H1 (cell line): Measurements from ENCODE around the gene PXMP4. TPM values are rescaled to one million over a fixed set of nuclear protein-coding genes. Genes with fewer than 3 reads are reported as not detected.

Experiments
- CTCF ChIA-PET: fragments of 300-600 bp; sonication (Branson Sonifier 250); formaldehyde crosslinking; loops from one replicate; lab custom pipeline; 2021; ENCODE audit not compliant: partially characterized antibody; lab: Charles Lee
- POLR2A ChIA-PET: fragments of 300-600 bp; sonication (Branson Sonifier 250); formaldehyde crosslinking; loops from one replicate; lab custom pipeline; 2021; ENCODE audit warnings: inconsistent platforms; ENCODE audit not compliant: partially characterized antibody; lab: Charles Lee
- DNase-seq, 2 experiments: peaks; one replicate each; pipeline versions ENCODE4 v3.0.0 to v3.0.0-alpha.2; 2010 to 2022; ENCODE audit warnings: low spot score in 2 of 2, low read depth in 1 of 2, mixed read lengths in 1 of 2
- FAIRE-seq: peaks from 2 replicates; lab custom pipeline; 2011; peaks lifted over from hg19 to GRCh38; lab: Jason Lieb, UNC
- H2AFZ ChIP-seq: 2 replicates; pipeline ENCODE4 v1.8.1; 2012; ENCODE audit warnings: low read length, inconsistent platforms
- H2AK5ac ChIP-seq: 2 replicates; pipeline ENCODE4 v1.6.1; 2013; ENCODE audit warnings: low read depth, low read length
- H2BK120ac ChIP-seq: replicated peaks from 2 replicates; pipeline ENCODE3; 2013; ENCODE audit warnings: low read depth, low read length, inconsistent platforms
- H2BK12ac ChIP-seq: 2 replicates; pipeline ENCODE4 v1.6.1; 2013; ENCODE audit warnings: low read depth, low read length
- H2BK15ac ChIP-seq: 2 replicates; pipeline ENCODE4 v1.6.1; 2013; ENCODE audit warnings: low read length
- H2BK20ac ChIP-seq: 2 replicates; pipeline ENCODE4 v1.6.1; 2013; ENCODE audit warnings: low read length
- H2BK5ac ChIP-seq: 2 replicates; pipeline ENCODE4 v1.6.1; 2013; ENCODE audit warnings: low read depth, low read length
- H3K14ac ChIP-seq: 2 replicates; pipeline ENCODE4 v1.6.1; 2013; ENCODE audit warnings: inconsistent platforms; ENCODE audit not compliant: insufficient read length
- H3K18ac ChIP-seq: 2 replicates; pipeline ENCODE4 v1.6.1; 2013; ENCODE audit warnings: low read length; ENCODE audit errors: extremely low read depth
- H3K23ac ChIP-seq: 2 replicates; pipeline ENCODE4 v1.6.1; 2013; ENCODE audit warnings: inconsistent platforms; ENCODE audit not compliant: insufficient read length
- H3K23me2 ChIP-seq: 2 replicates; pipeline ENCODE4 v1.6.1; 2013; ENCODE audit warnings: low read depth, low read length
- H3K27ac ChIP-seq: 2 replicates; pipeline ENCODE4 v1.6.1; 2011; ENCODE audit warnings: low read depth, low read length, inconsistent platforms
- H3K27me3 ChIP-seq, 4 experiments: replicated peaks in 1 of 4; 1 replicate in 1 of 4; 2 replicates in 3 of 4; pipeline versions ENCODE4 v1.6.1 to v1.8.1; 2011 to 2013; ENCODE audit warnings: low read length in 3 of 4, mild to moderate bottlenecking in 3 of 4, inconsistent platforms in 2 of 4, mixed read lengths in 2 of 4, moderate library complexity in 1 of 4; ENCODE audit not compliant: control insufficient read depth in 3 of 4, insufficient read depth in 3 of 4; ENCODE audit errors: extremely low read depth in 1 of 4
- H3K36me3 ChIP-seq, 4 experiments: 2 replicates each; pipeline versions ENCODE4 v1.6.1 to v1.8.1; 2011 to 2013; ENCODE audit warnings: mild to moderate bottlenecking in 4 of 4, low read length in 3 of 4, moderate library complexity in 2 of 4, control low read depth in 1 of 4, inconsistent platforms in 1 of 4; ENCODE audit not compliant: insufficient read depth in 4 of 4, control insufficient read depth in 2 of 4
- H3K4ac ChIP-seq: replicated peaks from 2 replicates; pipeline ENCODE3; 2013; ENCODE audit warnings: low read length, low read depth, mixed read lengths, inconsistent platforms; ENCODE audit not compliant: insufficient read length
- H3K4me1 ChIP-seq, 4 experiments: replicated peaks in 1 of 4; 1 replicate in 1 of 4; 2 replicates in 3 of 4; pipeline versions ENCODE4 v1.6.1 to v1.8.1; 2011 to 2013; ENCODE audit warnings: low read length in 3 of 4, inconsistent platforms in 2 of 4, mixed read lengths in 1 of 4; ENCODE audit not compliant: insufficient read depth in 4 of 4, control insufficient read depth in 3 of 4
- H3K4me2 ChIP-seq, 2 experiments: 2 replicates each; pipeline versions ENCODE4 v1.6.1 to v1.8.1; 2011 to 2013; ENCODE audit warnings: low read depth in 2 of 2, low read length in 2 of 2, control low read depth in 1 of 2, inconsistent platforms in 1 of 2, mild to moderate bottlenecking in 1 of 2; ENCODE audit not compliant: insufficient read depth in 1 of 2
- H3K4me3 ChIP-seq, 4 experiments: fragments of 200-600, 300-600 bp in 1 of 4; sonication (generic), shearing (Covaris generic), sonication (Bioruptor Twin) in 1 of 4; 2 replicates each; pipeline versions ENCODE4 v1.5.1 to v1.8.1; 2011 to 2016; ENCODE audit warnings: low read length in 4 of 4, low read depth in 3 of 4, control low read depth in 2 of 4, inconsistent platforms in 2 of 4, mild to moderate bottlenecking in 2 of 4, mixed read lengths in 1 of 4, moderate library complexity in 1 of 4; ENCODE audit not compliant: insufficient read depth in 2 of 4; ENCODE audit errors: extremely low read depth in 1 of 4
- H3K56ac ChIP-seq: replicated peaks from 2 replicates; pipeline ENCODE3; 2013; ENCODE audit warnings: low read depth, mild to moderate bottlenecking, mixed read lengths, low read length, inconsistent platforms; ENCODE audit not compliant: insufficient read length
- H3K79me1 ChIP-seq: 2 replicates; pipeline ENCODE4 v1.6.1; 2013; ENCODE audit warnings: low read depth, low read length, control low read depth
- H3K79me2 ChIP-seq, 2 experiments: 2 replicates each; pipeline versions ENCODE4 v1.6.1 to v1.8.1; 2012 to 2013; ENCODE audit warnings: low read length in 2 of 2, mild to moderate bottlenecking in 2 of 2, inconsistent platforms in 1 of 2; ENCODE audit not compliant: insufficient read depth in 2 of 2, control insufficient read depth in 1 of 2
- H3K9ac ChIP-seq, 4 experiments: replicated peaks in 1 of 4; 1 replicate in 1 of 4; 2 replicates in 3 of 4; pipeline versions ENCODE4 v1.6.1 to v1.8.1; 2011 to 2013; ENCODE audit warnings: low read depth in 3 of 4, low read length in 3 of 4, control low read depth in 2 of 4, mild to moderate bottlenecking in 2 of 4, moderate library complexity in 2 of 4, inconsistent platforms in 1 of 4; ENCODE audit errors: extremely low read depth in 1 of 4
- H3K9me3 ChIP-seq, 2 experiments: 2 replicates each; pipeline versions ENCODE4 v1.6.1 to v1.8.1; 2012 to 2013; ENCODE audit warnings: mild to moderate bottlenecking in 2 of 2, moderate library complexity in 2 of 2, control low read depth in 1 of 2, inconsistent platforms in 1 of 2, low read depth in 1 of 2, low read length in 1 of 2, mixed read lengths in 1 of 2; ENCODE audit not compliant: insufficient read depth in 2 of 2
- H4K20me1 ChIP-seq, 2 experiments: replicated peaks in 1 of 2; 2 replicates each; pipeline versions ENCODE3 to v1.8.1; 2011 to 2013; ENCODE audit warnings: inconsistent platforms in 2 of 2, low read length in 2 of 2, mild to moderate bottlenecking in 1 of 2; ENCODE audit not compliant: insufficient read depth in 2 of 2, control insufficient read depth in 1 of 2
- H4K5ac ChIP-seq: 2 replicates; pipeline ENCODE4 v1.6.1; 2013; ENCODE audit warnings: low read length, low read depth, mixed read lengths, inconsistent platforms; ENCODE audit not compliant: insufficient read length
- H4K8ac ChIP-seq: 2 replicates; pipeline ENCODE4 v1.8.0; 2013; ENCODE audit warnings: mild to moderate bottlenecking, moderate library complexity, low read length, inconsistent platforms; ENCODE audit not compliant: insufficient read depth; ENCODE audit errors: extremely low read depth
- H4K91ac ChIP-seq: replicated peaks from 2 replicates; pipeline ENCODE3; 2013; ENCODE audit warnings: low read length, mixed read lengths, inconsistent platforms; ENCODE audit not compliant: insufficient read length
- ASH2L ChIP-seq: fragments of 200-600, 300-600 bp; sonication (generic); IDR thresholded peaks from one replicate; pipeline ENCODE4 v1.7.1; 2017; ENCODE audit warnings: low read length
- BACH1 ChIP-seq: IDR thresholded peaks from 2 replicates; pipeline ENCODE4 v1.6.1; 2012; ENCODE audit warnings: low read length, improper control_type of control experiment
- CREB1 ChIP-seq: IDR thresholded peaks from 2 replicates; pipeline ENCODE4 v1.6.1; 2012; ENCODE audit warnings: inconsistent platforms
- KDM1A ChIP-seq: fragments of 200-600, 300-600 bp; sonication (generic); IDR thresholded peaks from 2 replicates; pipeline ENCODE4 v1.7.1; 2016; ENCODE audit warnings: mild to moderate bottlenecking, low read length, borderline replicate concordance
- NANOG ChIP-seq: IDR thresholded peaks from 2 replicates; pipeline ENCODE4 v1.6.1; 2011; ENCODE audit warnings: low read length, low read depth, mild to moderate bottlenecking, inconsistent platforms; ENCODE audit not compliant: insufficient read depth, poor library complexity, severe bottlenecking
- TAF1 ChIP-seq: IDR thresholded peaks from 2 replicates; pipeline ENCODE4 v1.6.1; 2011; ENCODE audit warnings: mild to moderate bottlenecking, low read depth, low read length
- WGBS, 2 experiments: shearing (Covaris generic) in 1 of 2; methylation state at CpG; one replicate each; pipeline versions ENCODE4 v1.1.6 to v1.1.7; 2013 to 2015; ENCODE audit warnings: low lambda C conversion rate in 2 of 2, mixed read lengths in 2 of 2, inconsistent platforms in 1 of 2, low coverage in 1 of 2, missing lambda C conversion rate in 1 of 2; ENCODE audit not compliant: insufficient replicate concordance in 2 of 2, insufficient coverage in 1 of 2, insufficient read length in 1 of 2; ENCODE audit errors: extremely low coverage in 1 of 2, missing lambda C conversion rate in 1 of 2; 5-methylcytosine and 5-hydroxymethylcytosine counted together
- polyA plus RNA-seq, 7 experiments: library from polyadenylated mRNA; depleted of rRNA in 3 of 7; stranded (reverse) in 5 of 7; unstranded in 2 of 7; fragments of >200 nt in 5 of 7; fragments of 200-250 nt in 2 of 7; gene quantifications; 1 replicate in 5 of 7; 2 replicates in 1 of 7; 4 replicates in 1 of 7; pipeline versions ENCODE4 v1.2.1 to v1.2.3, GENCODE V29; 2011 to 2013; ENCODE audit warnings: missing spikeins in 2 of 7, mixed read lengths in 2 of 7
- total RNA-seq: library from RNA; stranded (reverse); fragmentation: NEBNext Ultra II Directional; extraction: Animal tissue kit (Norgen Biotek cat#: 25700); gene quantifications from 2 replicates; pipeline ENCODE4 v1.2.1, GENCODE V29; 2021

The PXMP4 gene
- total and polyA plus RNA-seq, 2 of the 8 experiments (the other 6 are each of a cell fraction or from before 2014, with no cell fraction given), result 3.3 to 3.4 TPM

GRCh38 chr20:33709905-33710541, 10.1 kb downstream of the PXMP4 start:
- no peaks in the 10 kb centered on the region; a peak in 1 of 8 replicates for H3K36me3 ChIP-seq
- CTCF ChIA-PET, result interaction anchor here (2.0 kb wide), 1 partner anchor 17 kb away, joined by 6 read pairs; no protein-coding TSS in a partner anchor
- H3K14ac ChIP-seq, result no peak overlapping the region
- 0 out of 2 replicates have a peak overlapping the region, but pooled peaks have one; percentile 75 for H2BK12ac ChIP-seq
- no peak overlapping the region for H3K18ac ChIP-seq
- peak overlapping the region in 1 of 4 experiments; percentile 25; a peak in 3 of 8 replicates for H3K4me3 ChIP-seq
- H2BK120ac ChIP-seq, result no peak overlapping the region
- H4K5ac ChIP-seq, result no peak overlapping the region
- no peaks in the 10 kb centered on the region for H3K27me3 ChIP-seq
- POLR2A ChIA-PET, result interaction anchor here (0.8 to 1.5 kb wide), 4 partner anchors 9 to 30 kb away, joined by 3 to 6 read pairs (median 4); partner anchors contain the start of gene PXMP4
- H4K91ac ChIP-seq, result no peak overlapping the region
- H3K9me3 ChIP-seq, result no peaks in the 10 kb centered on the region
- H3K79me1 ChIP-seq, result no peaks in the 10 kb centered on the region
- peak overlapping the region; percentile 72 for H2BK15ac ChIP-seq
- no peak overlapping the region for H3K9ac ChIP-seq
- no peak overlapping the region for H3K27ac ChIP-seq
- no peak overlapping the region for H3K23ac ChIP-seq
- H2BK20ac ChIP-seq, result peak overlapping the region; percentile 55; the same call in 1 of the 2 replicates
- peak overlapping the region; percentile 40 for H2BK5ac ChIP-seq
- H2AFZ ChIP-seq, result no peak overlapping the region
- no peak overlapping the region for H3K4ac ChIP-seq
- 71 to 100% methylated on average over 2 to 12 of the region's 16 CpGs for whole genome bisulfite sequencing, 2 experiments
- no peaks in the 10 kb centered on the region for H4K20me1 ChIP-seq
- no peak overlapping the region for H4K8ac ChIP-seq
- no peak for TF ChIP-seq NANOG
- 0 out of 2 replicates have a peak, but pooled peaks have one; percentile 39 for TF ChIP-seq BACH1
- TF ChIP-seq KDM1A, result no peak
- TF ChIP-seq CREB1, result peak; percentile 68
- TF ChIP-seq TAF1, result 0 out of 2 replicates have a peak, but pooled peaks have one; percentile 9
- TF ChIP-seq ASH2L, result peak; percentile 6
- peaks cover 4 to 9% (median 6%) of the 10 kb centered on the region in 4 experiments for H3K4me1 ChIP-seq
- H2AK5ac ChIP-seq, result no peak overlapping the region
- peak overlapping the region; percentile 50 to 72 for H3K4me2 ChIP-seq
- peak; percentile 59 to 65 for DNase-seq
- H3K56ac ChIP-seq, result no peak overlapping the region
- FAIRE-seq, result no peak
- H3K23me2 ChIP-seq, result peaks cover 6% of the 10 kb centered on the region; the same call in 1 of the 2 replicates
- H3K79me2 ChIP-seq, result no peaks in the 10 kb centered on the region
